Upper lobe of right lung (tissue), 1 donor: Measurements from ENCODE around the gene TMEM51. TPM values are rescaled to one million over a fixed set of nuclear protein-coding genes. Genes with fewer than 3 reads are reported as not detected.

ENCODE experiments used
- ATAC-seq: fragments of 200-7000 bp; cut with Tn5 transposase; one replicate; pipeline ENCODE4 v1.9.1; 2020; ENCODE audit warnings: mild to moderate bottlenecking, moderate library complexity
- DNase-seq: peaks from one replicate; pipeline ENCODE4 v3.0.0-alpha.2; 2020
- H3K27ac ChIP-seq: fragments of 200-600 bp; one replicate; pipeline ENCODE4 v1.8.0; 2022
- H3K27me3 ChIP-seq: fragments of 200-600 bp; one replicate; pipeline ENCODE4 v1.8.0; 2022; ENCODE audit warnings: mild to moderate bottlenecking
- H3K36me3 ChIP-seq: fragments of 200-600 bp; one replicate; pipeline ENCODE4 v1.8.0; 2022
- H3K4me1 ChIP-seq: fragments of 200-600 bp; one replicate; pipeline ENCODE4 v1.8.0; 2022
- H3K4me3 ChIP-seq: fragments of 200-600 bp; one replicate; pipeline ENCODE4 v1.8.0; 2022; ENCODE audit warnings: mild to moderate bottlenecking
- H3K9me3 ChIP-seq: fragments of 200-600 bp; one replicate; pipeline ENCODE4 v1.8.0; 2022
- intact Hi-C: fragments of 100-400 bp; cut with DNase I; formaldehyde crosslinking; loops from one replicate; pipeline ENCODE4 v1.11.0; 2022
- total RNA-seq: library from RNA; stranded (reverse); fragmentation: NEBNext Ultra II Directional; extraction: Animal tissue kit (Norgen Biotek cat#: 25700); gene quantifications from one replicate; pipeline ENCODE4 v1.2.1, GENCODE V29; 2021
- TF ChIP-seq, protein P1 (sequence below): fragments of 200-600 bp; IDR thresholded peaks from one replicate; pipeline ENCODE4 v1.8.0; 2022; ENCODE audit warnings: antibody characterized with exemption
- donor health status: DM: no; HTN: yes; CAD: no; lungs with severe emphysema.

TMEM51 gene
- total RNA-seq, 1 donor from 2014 or later = 14.7 TPM

DNA sequence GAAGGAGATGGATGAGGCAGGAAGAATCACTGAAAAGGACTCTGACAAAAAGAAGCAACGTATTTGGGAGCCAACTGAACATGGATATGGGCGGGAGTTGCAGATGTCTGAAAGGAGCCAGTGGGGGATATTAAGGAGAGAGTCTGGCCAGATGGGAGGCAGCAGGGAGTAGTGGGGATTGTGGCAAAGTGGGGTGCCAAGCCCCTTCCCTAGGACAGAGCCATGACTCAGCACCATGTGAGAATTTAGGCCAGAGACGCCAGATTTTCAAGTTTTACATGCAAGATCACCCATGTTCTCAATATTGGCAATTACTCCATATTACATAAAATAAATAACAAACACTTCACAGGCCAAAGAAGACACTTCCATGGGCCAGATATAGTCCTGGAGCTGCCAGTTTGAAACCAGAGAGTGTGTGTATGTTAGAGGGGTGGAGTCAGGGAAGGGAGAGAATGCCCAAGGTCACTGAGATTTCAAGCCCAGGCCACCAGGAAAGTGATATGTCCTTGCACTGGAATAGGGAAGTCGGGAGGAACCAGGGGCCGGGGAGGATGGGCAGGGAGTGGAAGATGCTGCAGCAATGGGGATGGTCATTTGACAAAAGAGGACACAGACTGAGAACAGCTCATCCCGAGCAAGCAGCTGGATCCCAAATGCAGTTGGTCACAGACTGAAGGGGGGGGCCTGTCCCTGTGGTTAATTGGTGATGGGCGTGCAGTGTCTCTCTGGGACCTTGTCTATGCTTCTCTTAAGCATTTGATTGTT is 23.5 kb downstream of the TMEM51 start:
- H3K4me3 ChIP-seq = no peak overlapping the region
- intact Hi-C loops = no loop called here
- no peak for ATAC-seq
- H3K9me3 ChIP-seq = no peaks in the 10 kb centered on the region
- no peaks in the 10 kb centered on the region for H3K27me3 ChIP-seq
- peaks cover 27% of the 10 kb centered on the region for H3K4me1 ChIP-seq
- TF ChIP-seq, protein P1, sequence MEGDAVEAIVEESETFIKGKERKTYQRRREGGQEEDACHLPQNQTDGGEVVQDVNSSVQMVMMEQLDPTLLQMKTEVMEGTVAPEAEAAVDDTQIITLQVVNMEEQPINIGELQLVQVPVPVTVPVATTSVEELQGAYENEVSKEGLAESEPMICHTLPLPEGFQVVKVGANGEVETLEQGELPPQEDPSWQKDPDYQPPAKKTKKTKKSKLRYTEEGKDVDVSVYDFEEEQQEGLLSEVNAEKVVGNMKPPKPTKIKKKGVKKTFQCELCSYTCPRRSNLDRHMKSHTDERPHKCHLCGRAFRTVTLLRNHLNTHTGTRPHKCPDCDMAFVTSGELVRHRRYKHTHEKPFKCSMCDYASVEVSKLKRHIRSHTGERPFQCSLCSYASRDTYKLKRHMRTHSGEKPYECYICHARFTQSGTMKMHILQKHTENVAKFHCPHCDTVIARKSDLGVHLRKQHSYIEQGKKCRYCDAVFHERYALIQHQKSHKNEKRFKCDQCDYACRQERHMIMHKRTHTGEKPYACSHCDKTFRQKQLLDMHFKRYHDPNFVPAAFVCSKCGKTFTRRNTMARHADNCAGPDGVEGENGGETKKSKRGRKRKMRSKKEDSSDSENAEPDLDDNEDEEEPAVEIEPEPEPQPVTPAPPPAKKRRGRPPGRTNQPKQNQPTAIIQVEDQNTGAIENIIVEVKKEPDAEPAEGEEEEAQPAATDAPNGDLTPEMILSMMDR = no peak
- DNase-seq = no peak
- H3K27ac ChIP-seq = no peak overlapping the region
- no peaks in the 10 kb centered on the region for H3K36me3 ChIP-seq

DNA sequence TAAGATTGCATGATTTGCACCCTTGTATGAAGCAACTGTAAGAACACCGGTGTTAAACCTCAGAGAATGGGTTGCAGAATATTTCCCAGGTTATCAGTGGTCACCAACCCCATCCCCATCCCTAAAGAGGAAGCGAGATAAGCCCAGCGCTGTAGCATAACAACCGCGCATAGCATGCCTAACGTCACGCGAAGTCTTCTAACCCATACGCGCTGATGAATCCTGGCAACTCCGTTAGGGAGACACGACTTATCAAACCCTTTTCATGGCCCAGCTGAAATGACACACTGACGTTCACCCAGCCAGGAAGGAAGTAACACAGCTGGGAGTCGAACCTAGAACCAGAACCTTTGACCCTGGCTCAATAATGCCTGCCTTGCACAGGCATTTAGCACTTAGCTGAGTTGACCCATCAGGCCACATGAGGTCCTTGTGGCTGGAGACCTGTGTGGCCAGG is 24.2 kb downstream of the TMEM51 start:
- Histone ChIP-seq H3K4me3 (no peak overlapping the region), H3K9me3 (no peaks in the 10 kb centered on the region), H3K36me3 (no peaks in the 10 kb centered on the region), H3K27me3 (no peaks in the 10 kb centered on the region), H3K4me1 (peaks cover 25% of the 10 kb centered on the region), H3K27ac (no peak overlapping the region)
- ATAC-seq (no peak), DNase-seq (no peak)
- TF ChIP-seq, protein P1 = no peak
- intact Hi-C loops = no loop called here

DNA sequence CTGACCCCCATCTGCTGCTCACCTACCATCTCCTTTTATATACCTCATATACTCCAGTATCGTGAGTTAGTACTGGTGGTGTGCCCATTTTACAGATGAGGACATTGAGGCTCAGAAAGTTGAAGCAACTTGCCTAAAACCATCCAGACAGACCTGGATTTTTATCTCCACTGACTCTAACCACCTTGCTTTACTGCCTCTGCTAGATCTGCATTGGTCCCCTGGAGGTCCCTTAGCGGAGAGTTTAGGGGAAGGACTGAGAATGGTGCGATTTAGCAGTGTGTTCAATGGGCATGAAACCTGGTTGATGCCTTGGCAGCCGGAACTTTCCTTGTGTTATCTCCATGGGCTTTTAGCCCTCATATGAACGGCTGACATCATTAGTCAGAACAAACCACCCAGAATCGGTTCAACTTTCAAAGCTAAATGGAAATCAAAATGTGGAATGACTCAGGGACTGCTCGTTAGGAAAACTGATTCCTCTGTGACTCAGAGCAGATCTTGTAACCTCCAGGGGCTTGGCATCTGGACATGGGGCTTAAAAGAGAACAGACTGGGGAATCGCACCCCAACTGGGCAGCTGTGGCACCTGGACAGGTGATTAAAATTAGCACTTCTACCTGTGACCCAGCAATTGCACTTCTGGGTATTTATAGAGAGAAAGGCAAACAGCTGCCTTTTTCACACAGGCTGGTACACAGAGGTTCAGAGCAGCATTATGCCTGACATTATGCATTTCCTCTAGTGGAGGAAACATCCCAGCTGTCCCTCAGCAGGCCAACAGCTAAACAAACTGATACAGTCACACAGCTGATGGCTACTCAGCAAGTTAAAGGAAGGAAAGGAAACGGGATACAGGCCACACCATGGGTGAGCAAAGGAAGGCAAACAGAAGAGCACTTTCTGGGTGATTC is 25.3 kb downstream of the TMEM51 start:
- intact Hi-C loops = no loop called here
- peaks cover 25% of the 10 kb centered on the region for H3K4me1 ChIP-seq
- DNase-seq = no peak

GRCh38 chr1:15179485-15179883 is 25.9 kb downstream of the TMEM51 start:
- H3K36me3 ChIP-seq = no peaks in the 10 kb centered on the region
- no peak overlapping the region for H3K4me3 ChIP-seq
- H3K27ac ChIP-seq = peak overlapping the region; percentile 65
- DNase-seq = no peak
- intact Hi-C loops = no loop called here
- no peaks in the 10 kb centered on the region for H3K27me3 ChIP-seq
- H3K9me3 ChIP-seq = no peaks in the 10 kb centered on the region
- ATAC-seq = no peak
- TF ChIP-seq, protein P1 = no peak
- H3K4me1 ChIP-seq = peaks cover 21% of the 10 kb centered on the region

More for the DNA sequence above, 25.3 kb downstream of the TMEM51 start:
- Histone ChIP-seq H3K9me3 (no peaks in the 10 kb centered on the region), H3K27me3 (no peaks in the 10 kb centered on the region), H3K36me3 (no peaks in the 10 kb centered on the region), H3K27ac (peak overlapping the region; percentile 65), H3K4me3 (no peak overlapping the region)
- ATAC-seq = peak; percentile 65
- TF ChIP-seq, protein P1 = no peak

GRCh38 chr1:15180189-15180588 is 26.6 kb downstream of the TMEM51 start:
- TF ChIP-seq, protein P1 = no peak
- H3K27me3 ChIP-seq = no peaks in the 10 kb centered on the region
- DNase-seq (no peak), ATAC-seq (no peak)
- no peaks in the 10 kb centered on the region for H3K36me3 ChIP-seq
- H3K4me3 ChIP-seq = no peak overlapping the region
- H3K27ac ChIP-seq = peak overlapping the region; percentile 65
- peaks cover 18% of the 10 kb centered on the region for H3K4me1 ChIP-seq
- H3K9me3 ChIP-seq = no peaks in the 10 kb centered on the region
- intact Hi-C loops = no loop called here
